WI38 (cell line): ENCODE data around the gene SLX4IP.
"Not testable (repeated sequence)": the region's sequence is repeated elsewhere in the genome, so short reads cannot be mapped to it uniquely, and the experiment has no call there.

ENCODE experiments used
- H3K4me3 ChIP-seq: 2 replicates; pipeline ENCODE4 v1.5.1; 2011; ENCODE audit warnings: low read depth, mild to moderate bottlenecking, control low read depth, low read length
- CTCF ChIP-seq: IDR thresholded peaks from 2 replicates; pipeline ENCODE4 v1.5.1; 2012; ENCODE audit warnings: low read depth, mild to moderate bottlenecking, control low read depth, low read length

SLX4IP gene

GRCh38 chr20:10580700-10581099, 145.6 kb downstream of the SLX4IP start:
- no peak for TF ChIP-seq CTCF
- H3K4me3 ChIP-seq = no peak overlapping the region

- no peak overlapping the region for H3K4me3 ChIP-seq
- no peak for TF ChIP-seq CTCF
These were observed 146.7 kb downstream of the SLX4IP start for GRCh38 chr20:10581823-10582222.

GRCh38 chr20:10584371-10584770, 149.3 kb downstream of the SLX4IP start:
- no peak for TF ChIP-seq CTCF

GRCh38 chr20:10585308-10585707, 150.2 kb downstream of the SLX4IP start:
- TF ChIP-seq CTCF = no peak
- H3K4me3 ChIP-seq = no peak overlapping the region

More at GRCh38 chr20:10584371-10584770, 149.3 kb downstream of the SLX4IP start:
- H3K4me3 ChIP-seq = no peak overlapping the region

GRCh38 chr20:10586296-10586695, 151.2 kb downstream of the SLX4IP start:
- H3K4me3 ChIP-seq = no peak overlapping the region
- no peak for TF ChIP-seq CTCF

GRCh38 chr20:10590446-10590845, 155.3 kb downstream of the SLX4IP start:
- H3K4me3 ChIP-seq = not testable (repeated sequence)

GRCh38 chr20:10590950-10591671, 156.0 kb downstream of the SLX4IP start:
- no peak overlapping the region for H3K4me3 ChIP-seq
- TF ChIP-seq CTCF = no peak
